ENCODE data around the gene PA2G4.

DNA sequence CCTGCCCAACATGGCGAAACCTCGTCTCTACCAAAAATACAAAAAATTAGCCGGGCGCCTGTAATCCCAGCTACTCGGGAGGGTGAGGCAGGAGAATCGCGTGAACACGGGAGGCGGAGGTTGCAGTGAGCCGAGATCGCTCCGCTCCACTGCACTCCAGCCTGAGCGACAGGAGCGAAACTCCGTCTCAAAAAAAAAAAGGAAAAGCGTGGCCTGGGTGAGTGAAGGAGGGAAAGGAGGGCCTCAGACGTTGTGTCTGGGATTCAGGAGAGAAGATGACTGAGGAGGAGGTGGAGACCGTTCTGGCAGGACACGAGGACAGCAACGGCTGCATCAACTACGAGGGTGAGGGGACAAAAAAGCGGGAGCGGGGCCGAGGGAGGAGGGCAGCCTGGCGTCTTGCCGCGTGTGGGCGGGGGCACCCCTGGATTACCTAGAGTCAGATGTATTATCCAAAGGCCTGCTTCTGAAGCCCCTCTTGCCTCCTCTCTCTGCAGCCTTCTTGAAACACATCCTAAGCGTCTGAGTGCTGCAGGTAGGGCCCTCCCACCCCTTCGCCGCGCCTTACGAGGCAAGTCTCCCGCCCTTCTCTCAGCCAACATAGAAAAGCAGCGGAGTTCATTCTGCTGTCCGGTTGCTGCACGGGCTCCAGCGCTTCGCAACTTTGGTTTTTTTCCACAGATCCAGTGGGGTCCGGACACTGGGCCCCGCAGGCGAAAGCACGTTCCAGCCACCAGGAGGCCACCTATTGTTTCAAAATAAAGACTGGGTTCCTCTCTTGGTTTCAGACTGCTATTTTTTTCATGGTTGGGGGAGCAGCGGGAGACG, 53.1 kb downstream of the PA2G4 start:
- TF ChIP-seq GATA2 (IDR thresholded peaks at IDR 0.05; ENCODE audit: low read depth, low read length) (no peak), GATA3 (IDR thresholded peaks at IDR 0.05; ENCODE audit: low read depth, low read length) (no peak)

Data from SH-SY5Y (cell line).